Panc1 (cell line): ENCODE measurements around the gene MIOS. TPM values are rescaled to one million over a fixed set of nuclear protein-coding genes. Genes with fewer than 3 reads are reported as not detected.

Experiments used
- ATAC-seq: fragments of 200-7000 bp; cut with Tn5 transposase; 2 replicates; pipeline ENCODE4 v1.9.1; 2020; ENCODE audit warnings: mild to moderate bottlenecking, moderate library complexity
- BruUV-seq: library from RNA; stranded (reverse); fragments of 400-500 nt; replicated peaks from 2 replicates; lab custom pipeline; 2021; lab: Mats Ljungman, UMichigan
- CTCF ChIA-PET: fragments of 300-600 bp; sonication (Branson Sonifier 250); formaldehyde crosslinking; loops from one replicate; lab custom pipeline; 2022; ENCODE audit warnings: antibody characterized with exemption; lab: Charles Lee
- POLR2A ChIA-PET: fragments of 300-600 bp; sonication (Branson Sonifier 250); formaldehyde crosslinking; loops from one replicate; lab custom pipeline; 2022; ENCODE audit warnings: antibody characterized with exemption; lab: Charles Lee
- DNase-seq: peaks from one replicate; pipeline ENCODE4 v3.0.0-alpha.2; 2010; ENCODE audit warnings: low read depth, low spot score
- H3K27ac ChIP-seq: 2 replicates; pipeline ENCODE4 v1.5.1; 2011; ENCODE audit warnings: mild to moderate bottlenecking, low read length, inconsistent platforms
- H3K27me3 ChIP-seq: fragments of 200-500 bp; sonication (Bioruptor generic); 2 replicates; pipeline ENCODE4 v1.6.0; 2014; ENCODE audit warnings: low read length, inconsistent platforms; ENCODE audit not compliant: control insufficient read depth, insufficient read depth
- H3K36me3 ChIP-seq: fragments of 200-500 bp; sonication (Bioruptor generic); 2 replicates; pipeline ENCODE4 v1.5.1; 2014; ENCODE audit warnings: inconsistent platforms, mild to moderate bottlenecking, low read length, moderate library complexity; ENCODE audit not compliant: control insufficient read depth, insufficient read depth
- H3K4me1 ChIP-seq: 2 replicates; pipeline ENCODE4 v1.5.1; 2011; ENCODE audit warnings: inconsistent platforms, mild to moderate bottlenecking, low read length, moderate library complexity; ENCODE audit not compliant: control insufficient read depth, insufficient read depth
- H3K4me3 ChIP-seq, 2 experiments: 2 replicates each; pipeline ENCODE4 v1.5.1; 2011 to 2012; ENCODE audit warnings: low read depth in 2 of 2, low read length in 2 of 2, mild to moderate bottlenecking in 2 of 2, inconsistent platforms in 1 of 2, moderate library complexity in 1 of 2
- H3K9me3 ChIP-seq: fragments of 200-500 bp; sonication (Bioruptor generic); 2 replicates; pipeline ENCODE4 v1.5.1; 2014; ENCODE audit warnings: low read depth, mild to moderate bottlenecking, inconsistent platforms, low read length, moderate library complexity; ENCODE audit not compliant: control insufficient read depth, insufficient read depth
- POLR2AphosphoS5 ChIP-seq: IDR thresholded peaks from 2 replicates; pipeline ENCODE4 v1.6.1; 2012; ENCODE audit warnings: mild to moderate bottlenecking, low read depth, low read length, moderate library complexity
- SIN3A ChIP-seq: IDR thresholded peaks from 2 replicates; pipeline ENCODE4 v1.6.1; 2012; ENCODE audit warnings: low read depth, mild to moderate bottlenecking, low read length, moderate library complexity, borderline replicate concordance; ENCODE audit not compliant: insufficient read depth
- TCF7L2 ChIP-seq: IDR thresholded peaks from 2 replicates; pipeline ENCODE4 v1.6.1; 2011; ENCODE audit warnings: mild to moderate bottlenecking, low read depth, low read length, inconsistent platforms
- in situ Hi-C: cut with HindIII; loops from 2 replicates; pipeline ENCODE4 v1.10.0; 2016; ENCODE audit warnings: low sequenced_read_pairs, low pct_unique_long_range_greater_than_20kb
- intact Hi-C: fragments of 100-400 bp; cut with micrococcal nuclease; formaldehyde crosslinking; loops from one replicate; pipeline ENCODE4 v1.10.0; 2022; ENCODE audit not compliant: unreplicated experiment
- total RNA-seq: library from RNA; stranded (reverse); gene quantifications from one replicate; pipeline ENCODE4 v1.2.1, GENCODE V29; 2021; ENCODE audit not compliant: unreplicated experiment
- TF ChIP-seq, protein P1 (sequence below), 2 experiments: IDR thresholded peaks; 2 replicates each; pipeline ENCODE4 v1.6.1; 2011 to 2012; ENCODE audit warnings: low read depth in 2 of 2, control low read depth in 1 of 2, low read length in 1 of 2, mild to moderate bottlenecking in 1 of 2, moderate library complexity in 1 of 2; ENCODE audit not compliant: insufficient read depth in 1 of 2
- TF ChIP-seq, protein P2 (sequence below): fragments of 450-650 bp; IDR thresholded peaks from 2 replicates; pipeline ENCODE4 v1.5.1; 2017; ENCODE audit warnings: mild to moderate bottlenecking

The MIOS gene
- total RNA-seq, 1 experiment from 2014 or later: 40.8 TPM

DNA sequence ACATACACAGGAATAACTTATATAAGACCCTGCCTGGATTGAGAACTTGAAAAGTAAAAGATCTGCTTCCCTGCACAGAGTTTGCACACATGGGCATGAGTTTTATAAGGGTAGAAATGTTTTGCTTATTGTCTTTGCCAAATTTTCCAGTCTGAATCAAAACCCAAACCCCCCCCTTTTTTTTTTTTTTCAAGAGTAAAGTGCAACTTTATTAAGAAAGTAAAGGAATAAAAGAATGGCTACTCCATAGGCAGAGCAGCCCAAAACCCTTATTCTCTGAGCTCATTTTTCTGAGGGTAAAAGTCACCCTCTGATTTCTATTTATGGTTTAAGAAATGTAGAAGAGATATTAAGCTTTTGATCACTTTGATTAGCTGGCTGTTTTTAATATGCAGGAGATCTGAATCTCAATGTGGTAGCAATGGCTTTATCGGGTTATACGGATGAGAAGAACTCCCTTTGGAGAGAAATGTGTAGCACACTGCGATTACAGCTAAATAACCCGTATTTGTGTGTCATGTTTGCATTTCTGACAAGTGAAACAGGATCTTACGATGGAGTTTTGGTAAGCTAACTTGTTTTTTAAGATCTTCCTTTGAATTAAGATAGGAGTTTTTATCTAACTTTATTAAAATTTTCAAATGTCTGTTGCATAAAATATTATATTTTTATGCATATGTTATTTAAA is 18.7 kb downstream of the MIOS start:
- ChIA-PET POLR2A (no interaction called here), CTCF (no interaction called here)
- Histone ChIP-seq H3K4me1 (no peaks in the 10 kb centered on the region), H3K27me3 (no peaks in the 10 kb centered on the region), H3K4me3 (no peak overlapping the region), H3K27ac (no peak overlapping the region), H3K36me3 (0 out of 2 replicates have a peak, but pooled peaks cover 2% of the 10 kb centered on the region), H3K9me3 (no peaks in the 10 kb centered on the region)
- TF ChIP-seq POLR2AphosphoS5: no peak
- TF ChIP-seq, protein P1, sequence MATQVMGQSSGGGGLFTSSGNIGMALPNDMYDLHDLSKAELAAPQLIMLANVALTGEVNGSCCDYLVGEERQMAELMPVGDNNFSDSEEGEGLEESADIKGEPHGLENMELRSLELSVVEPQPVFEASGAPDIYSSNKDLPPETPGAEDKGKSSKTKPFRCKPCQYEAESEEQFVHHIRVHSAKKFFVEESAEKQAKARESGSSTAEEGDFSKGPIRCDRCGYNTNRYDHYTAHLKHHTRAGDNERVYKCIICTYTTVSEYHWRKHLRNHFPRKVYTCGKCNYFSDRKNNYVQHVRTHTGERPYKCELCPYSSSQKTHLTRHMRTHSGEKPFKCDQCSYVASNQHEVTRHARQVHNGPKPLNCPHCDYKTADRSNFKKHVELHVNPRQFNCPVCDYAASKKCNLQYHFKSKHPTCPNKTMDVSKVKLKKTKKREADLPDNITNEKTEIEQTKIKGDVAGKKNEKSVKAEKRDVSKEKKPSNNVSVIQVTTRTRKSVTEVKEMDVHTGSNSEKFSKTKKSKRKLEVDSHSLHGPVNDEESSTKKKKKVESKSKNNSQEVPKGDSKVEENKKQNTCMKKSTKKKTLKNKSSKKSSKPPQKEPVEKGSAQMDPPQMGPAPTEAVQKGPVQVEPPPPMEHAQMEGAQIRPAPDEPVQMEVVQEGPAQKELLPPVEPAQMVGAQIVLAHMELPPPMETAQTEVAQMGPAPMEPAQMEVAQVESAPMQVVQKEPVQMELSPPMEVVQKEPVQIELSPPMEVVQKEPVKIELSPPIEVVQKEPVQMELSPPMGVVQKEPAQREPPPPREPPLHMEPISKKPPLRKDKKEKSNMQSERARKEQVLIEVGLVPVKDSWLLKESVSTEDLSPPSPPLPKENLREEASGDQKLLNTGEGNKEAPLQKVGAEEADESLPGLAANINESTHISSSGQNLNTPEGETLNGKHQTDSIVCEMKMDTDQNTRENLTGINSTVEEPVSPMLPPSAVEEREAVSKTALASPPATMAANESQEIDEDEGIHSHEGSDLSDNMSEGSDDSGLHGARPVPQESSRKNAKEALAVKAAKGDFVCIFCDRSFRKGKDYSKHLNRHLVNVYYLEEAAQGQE (IDR thresholded peaks at IDR 0.05; ENCODE audit: insufficient read depth in 1 of 2, low read depth in 2 of 2, low read length in 1 of 2): no peak
- DNase-seq: no peak
- BruUV-seq: no TSS peak
- intact Hi-C loops (no loop called here), in situ Hi-C loops (no loop called here)
- no peak for ATAC-seq

DNA sequence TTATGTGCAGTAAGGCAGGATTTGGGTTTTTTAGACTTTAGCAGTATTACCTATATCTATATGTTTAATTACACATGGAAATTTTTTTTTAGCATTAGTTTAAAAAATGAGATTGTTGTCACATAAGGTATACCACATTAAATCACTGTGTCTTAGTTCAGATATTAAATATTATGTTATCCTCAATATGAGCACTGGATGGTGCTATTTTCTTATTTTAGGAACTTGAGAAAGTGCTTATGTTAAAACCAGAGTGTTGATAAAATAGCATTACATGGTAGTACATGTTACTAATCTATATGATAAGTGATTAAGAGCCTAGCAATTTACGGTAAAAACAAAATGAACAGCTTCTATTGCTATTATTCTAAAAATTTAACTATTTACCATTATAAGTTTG is 28.8 kb downstream of the MIOS start:
- ChIA-PET CTCF (no interaction called here), POLR2A (no interaction called here)
- H3K27me3 ChIP-seq: no peaks in the 10 kb centered on the region
- in situ Hi-C loops: no loop called here
- H3K27ac ChIP-seq: no peak overlapping the region
- no peak overlapping the region for H3K4me3 ChIP-seq
- intact Hi-C loops: loop anchor here (5.0 to 10.0 kb wide), 3 partner anchors 169 to 699 kb away; no protein-coding TSS in a partner anchor
- no peaks in the 10 kb centered on the region for H3K4me1 ChIP-seq
- peak; percentile 15 for DNase-seq
- H3K36me3 ChIP-seq: 0 out of 2 replicates have a peak, but pooled peaks cover 13% of the 10 kb centered on the region
- H3K9me3 ChIP-seq: no peaks in the 10 kb centered on the region
- BruUV-seq: no TSS peak
- 0 out of 2 replicates have a peak, but pooled peaks have one; percentile 60 for ATAC-seq
- TF ChIP-seq, protein P1 (IDR thresholded peaks at IDR 0.05; ENCODE audit: insufficient read depth in 1 of 2, low read depth in 2 of 2, low read length in 1 of 2): no peak
- TF ChIP-seq SIN3A (no peak), TCF7L2 (no peak), POLR2AphosphoS5 (no peak)
- TF ChIP-seq, protein P2, sequence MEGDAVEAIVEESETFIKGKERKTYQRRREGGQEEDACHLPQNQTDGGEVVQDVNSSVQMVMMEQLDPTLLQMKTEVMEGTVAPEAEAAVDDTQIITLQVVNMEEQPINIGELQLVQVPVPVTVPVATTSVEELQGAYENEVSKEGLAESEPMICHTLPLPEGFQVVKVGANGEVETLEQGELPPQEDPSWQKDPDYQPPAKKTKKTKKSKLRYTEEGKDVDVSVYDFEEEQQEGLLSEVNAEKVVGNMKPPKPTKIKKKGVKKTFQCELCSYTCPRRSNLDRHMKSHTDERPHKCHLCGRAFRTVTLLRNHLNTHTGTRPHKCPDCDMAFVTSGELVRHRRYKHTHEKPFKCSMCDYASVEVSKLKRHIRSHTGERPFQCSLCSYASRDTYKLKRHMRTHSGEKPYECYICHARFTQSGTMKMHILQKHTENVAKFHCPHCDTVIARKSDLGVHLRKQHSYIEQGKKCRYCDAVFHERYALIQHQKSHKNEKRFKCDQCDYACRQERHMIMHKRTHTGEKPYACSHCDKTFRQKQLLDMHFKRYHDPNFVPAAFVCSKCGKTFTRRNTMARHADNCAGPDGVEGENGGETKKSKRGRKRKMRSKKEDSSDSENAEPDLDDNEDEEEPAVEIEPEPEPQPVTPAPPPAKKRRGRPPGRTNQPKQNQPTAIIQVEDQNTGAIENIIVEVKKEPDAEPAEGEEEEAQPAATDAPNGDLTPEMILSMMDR: no peak
